Peyer's patch (tissue), 4 donors: ENCODE data around the gene ETS2.

Experiments used
- CTCF ChIP-seq, 6 experiments: fragments of 450-650 bp in 4 of 6; fragments of 200-600 bp in 2 of 6; sonication (generic) in 1 of 6; IDR thresholded peaks; one replicate each; pipeline ENCODE4 v1.5.1; 2017 to 2019; ENCODE audit warnings: antibody characterized with exemption in 6 of 6, mild to moderate bottlenecking in 3 of 6, moderate library complexity in 1 of 6
- POLR2A ChIP-seq, 2 donors: fragments of 450-650 bp; IDR thresholded peaks; one replicate each; pipeline ENCODE4 v1.5.1; 2017; ENCODE audit warnings: antibody characterized with exemption in 2 of 2, mild to moderate bottlenecking in 2 of 2, moderate library complexity in 2 of 2

- TF ChIP-seq CTCF (IDR thresholded peaks at IDR 0.05) (no peak), POLR2A (IDR thresholded peaks at IDR 0.05) (no peak)
Measured at GRCh38 chr21:38761531-38761930, 44.2 kb upstream of the ETS2 start.
